Measurements from ENCODE around the gene HIGD1A.

- TF ChIP-seq CTCF (IDR thresholded peaks at IDR 0.05; ENCODE audit: insufficient read depth, low read depth, low read length) (no peak), EZH2 (IDR thresholded peaks at IDR 0.05; ENCODE audit: insufficient read depth, low read length) (no peak)
These were observed 33.0 kb downstream of the HIGD1A start for GRCh38 chr3:42771271-42771670.
